HG03342 (cell line): Measurements from ENCODE around the gene SLCO2A1.
"Not testable (repeated sequence)": the region's sequence is repeated elsewhere in the genome, so short reads cannot be mapped to it uniquely, and the experiment has no call there.

Source experiments
- ATAC-seq: cut with Tn5 transposase; IDR thresholded peaks from one replicate; pipeline ENCODE4 v1.9.1; 2021; ENCODE audit warnings: mild to moderate bottlenecking, moderate library complexity; ENCODE audit not compliant: unreplicated experiment

Gene SLCO2A1

GRCh38 chr3:134029734-134030378, at the start of gene SLCO2A1:
Gene SLCO2A1 (minus strand): TSS chr3:134029925. CDS start chr3:134029802, 123 bp downstream.
- ATAC-seq: no peak

DNA sequence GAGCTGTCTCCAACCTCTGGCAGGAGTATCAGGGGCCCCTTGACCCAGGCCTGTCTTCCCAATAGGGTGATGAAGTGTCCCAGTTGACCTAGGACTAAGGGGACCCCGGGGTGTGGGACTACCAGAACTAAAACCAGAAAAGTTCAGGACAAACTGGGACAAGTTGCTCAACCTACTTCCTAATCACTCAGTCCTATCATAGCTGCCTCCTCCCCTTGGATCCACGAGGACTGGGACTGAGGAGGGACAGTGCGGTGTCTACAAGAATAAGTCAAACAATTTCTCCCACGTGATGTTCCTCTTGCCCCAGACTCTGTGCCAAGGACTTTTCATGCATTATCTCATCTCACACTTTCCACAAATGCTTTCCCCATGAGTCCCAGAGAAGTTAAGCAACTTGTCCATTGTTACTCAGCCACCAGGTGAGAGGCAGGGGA, 49.4 kb upstream of the SLCO2A1 start:
- no peak for ATAC-seq

DNA sequence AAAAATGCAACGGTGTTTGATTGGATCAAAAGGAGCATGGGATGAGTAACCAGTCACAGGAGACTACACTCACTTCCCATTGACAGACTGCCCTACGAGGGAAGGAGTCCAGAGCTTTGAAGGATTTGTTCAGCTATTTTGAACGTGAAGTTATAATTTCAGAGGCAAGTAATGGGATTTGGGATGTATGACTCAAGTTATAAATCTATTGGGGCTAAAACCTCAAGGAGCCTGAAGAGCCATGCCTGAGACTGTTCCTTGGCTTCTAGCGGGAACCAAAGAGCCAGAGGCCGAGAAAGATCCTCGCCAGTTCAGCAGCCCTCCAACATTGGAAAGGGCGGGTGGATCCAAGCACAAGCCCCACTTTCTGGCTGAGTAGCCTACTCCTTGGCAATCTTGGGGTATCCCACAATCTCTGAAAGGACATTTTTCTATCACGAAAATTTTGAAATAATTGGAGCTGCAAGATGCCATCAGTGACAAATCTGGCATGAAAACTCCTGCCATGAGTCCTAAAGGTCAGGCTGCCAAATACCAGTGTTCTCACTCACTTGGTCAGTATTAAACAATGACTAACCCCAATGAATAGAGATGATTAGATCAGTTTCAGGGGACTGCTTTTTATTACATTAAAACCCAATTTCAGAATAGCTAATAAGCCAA, 48.6 kb upstream of the SLCO2A1 start:
- ATAC-seq: no peak

DNA sequence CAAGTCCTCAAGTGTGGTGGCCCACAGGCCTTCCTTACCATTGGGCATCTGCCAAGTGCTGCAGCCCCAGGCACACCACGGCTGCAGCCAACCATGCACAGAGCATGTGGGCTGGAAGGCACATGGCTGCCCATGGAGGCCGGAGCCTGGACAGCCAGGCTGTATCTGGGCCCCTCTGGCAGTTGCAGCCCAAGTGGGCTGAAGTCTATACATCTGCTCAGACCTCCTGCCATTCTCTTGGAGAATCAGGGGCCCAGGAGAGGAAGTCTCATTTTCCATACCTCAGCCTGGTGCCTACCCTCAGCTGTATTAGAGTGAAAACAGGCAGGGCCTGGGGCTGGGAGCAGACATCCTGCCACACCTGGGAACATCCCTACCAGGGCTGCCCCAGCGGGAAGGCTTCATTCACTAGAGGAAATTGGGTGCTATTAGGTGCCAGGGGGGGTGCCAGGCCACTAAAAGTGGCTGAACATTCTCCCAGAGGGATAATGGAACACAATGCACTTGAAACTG, 48.0 kb upstream of the SLCO2A1 start:
- no peak for ATAC-seq

DNA sequence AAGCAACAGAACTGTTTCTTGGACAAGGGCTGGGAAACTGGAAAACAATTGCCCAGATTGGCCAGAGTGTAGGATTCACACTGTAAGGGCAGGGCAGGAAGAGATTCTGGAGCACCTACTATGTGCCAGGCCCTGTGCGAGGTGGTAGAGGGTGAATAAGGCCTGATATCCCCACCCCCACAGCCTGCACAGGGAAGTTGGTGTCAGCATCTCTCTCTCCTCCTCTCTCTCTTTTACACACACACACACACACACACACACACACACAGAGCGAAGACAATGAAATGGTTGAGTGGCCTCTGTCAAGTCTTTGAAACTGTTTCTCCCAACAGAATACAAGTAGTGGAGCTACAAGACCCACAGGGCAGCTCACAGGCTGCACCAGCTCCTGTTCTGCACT, 47.1 kb upstream of the SLCO2A1 start:
- no peak for ATAC-seq

- no peak for ATAC-seq
Observed at GRCh38 chr3:134075846-134076245, 46.1 kb upstream of the SLCO2A1 start.

DNA sequence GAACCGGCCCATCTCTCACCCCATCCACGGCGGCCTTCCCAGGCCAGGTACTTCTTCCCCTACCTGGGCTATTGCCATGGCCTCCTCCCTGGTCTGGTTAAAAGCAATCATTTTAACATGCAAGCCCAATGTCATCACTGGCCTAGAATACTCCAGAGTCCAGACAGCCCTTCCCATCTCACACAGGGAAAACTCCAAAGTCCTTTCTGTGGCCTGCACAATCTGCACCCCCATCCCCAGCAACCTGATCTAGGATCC, 45.8 kb upstream of the SLCO2A1 start:
- no peak for ATAC-seq

- ATAC-seq: no peak
Observed at GRCh38 chr3:134074790-134075567, 45.3 kb upstream of the SLCO2A1 start.

DNA sequence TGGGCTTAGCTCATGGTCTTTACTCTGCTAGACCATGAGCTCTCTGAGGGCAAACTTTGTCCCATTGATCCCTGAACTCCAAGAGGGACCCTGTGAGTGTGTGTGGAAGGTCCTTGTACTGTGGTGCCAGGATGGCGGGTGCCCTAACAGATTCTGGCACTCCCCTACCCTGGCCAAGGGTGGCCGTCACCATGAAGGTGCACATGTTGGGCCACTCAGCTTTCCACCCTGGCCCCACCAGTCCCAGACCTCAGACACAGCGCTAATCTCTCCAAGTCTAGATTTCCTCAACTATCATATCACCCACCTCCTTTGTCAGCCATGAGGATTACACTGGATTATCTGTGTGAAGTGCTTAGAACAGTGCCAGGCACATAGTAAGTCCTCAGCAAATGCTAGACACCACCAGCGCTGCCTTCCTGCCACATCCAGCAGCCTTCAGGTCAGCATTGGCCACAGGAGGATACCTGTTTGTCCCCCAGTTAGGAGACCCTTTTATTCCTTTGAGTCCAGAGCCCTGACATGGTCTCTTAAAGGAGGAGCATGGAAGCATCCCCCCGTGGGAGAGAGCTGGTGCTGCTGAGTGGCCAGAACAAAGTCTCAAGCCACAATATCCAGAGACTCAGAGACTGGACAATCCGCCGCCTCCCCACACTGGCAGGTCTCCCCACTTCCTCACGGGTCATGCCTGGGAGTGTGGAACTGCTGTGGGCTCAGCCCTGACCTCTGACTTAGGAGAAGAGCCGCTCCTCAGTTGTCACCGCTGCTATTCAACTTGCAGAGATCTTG, 44.5 kb upstream of the SLCO2A1 start:
- no peak for ATAC-seq

DNA sequence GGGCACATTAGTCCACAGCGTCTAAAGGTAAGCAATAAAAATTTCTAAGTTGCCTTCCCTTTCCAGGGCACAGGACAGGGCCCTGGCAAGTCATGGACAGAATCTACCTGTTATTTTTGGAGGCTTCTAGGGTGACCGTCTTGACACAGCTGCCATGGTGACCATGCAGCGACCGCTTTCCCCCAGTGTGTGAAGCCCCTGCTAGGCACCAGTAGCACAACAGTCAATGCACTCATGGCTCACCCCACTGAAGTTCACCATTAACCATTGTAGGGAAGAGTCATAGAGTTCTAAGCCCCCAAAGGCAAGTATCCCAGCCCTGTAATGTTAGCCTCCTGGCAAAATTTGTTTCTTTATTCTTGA, 43.8 kb upstream of the SLCO2A1 start:
- ATAC-seq: no peak

DNA sequence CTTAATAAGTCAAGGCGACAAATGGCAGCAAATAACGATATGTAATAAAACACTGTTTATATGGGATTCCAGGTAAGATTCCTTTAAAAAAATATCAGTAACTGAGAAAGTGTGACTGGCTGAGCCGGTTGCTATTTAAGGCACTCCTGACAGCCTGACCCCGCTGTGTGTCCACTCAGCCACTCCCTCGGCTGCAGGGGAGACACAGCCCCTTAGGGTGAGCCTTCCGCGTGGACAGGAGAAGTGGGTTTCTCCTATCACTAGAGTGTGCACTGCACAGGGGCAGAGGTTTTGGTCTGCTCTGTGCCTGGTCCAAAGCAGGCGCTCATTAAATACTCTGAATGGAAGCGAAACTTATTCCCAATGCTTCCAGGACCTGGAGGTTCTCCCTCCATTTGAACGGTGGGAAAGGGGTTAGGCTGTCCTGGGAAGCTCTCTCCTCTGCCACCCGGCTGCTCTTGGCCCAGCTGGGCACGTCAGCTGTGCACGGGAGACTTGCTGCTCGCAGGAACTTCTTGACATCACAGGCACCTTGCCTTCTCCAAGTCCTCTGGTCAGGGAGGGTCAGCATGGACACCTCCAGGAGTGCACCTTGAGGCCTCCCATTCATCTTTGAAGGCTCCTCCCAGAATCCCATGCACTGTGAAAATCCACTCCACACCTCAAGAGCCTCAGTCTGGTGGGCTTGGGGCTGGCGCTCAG, 43.3 kb upstream of the SLCO2A1 start:
- ATAC-seq: no peak

DNA sequence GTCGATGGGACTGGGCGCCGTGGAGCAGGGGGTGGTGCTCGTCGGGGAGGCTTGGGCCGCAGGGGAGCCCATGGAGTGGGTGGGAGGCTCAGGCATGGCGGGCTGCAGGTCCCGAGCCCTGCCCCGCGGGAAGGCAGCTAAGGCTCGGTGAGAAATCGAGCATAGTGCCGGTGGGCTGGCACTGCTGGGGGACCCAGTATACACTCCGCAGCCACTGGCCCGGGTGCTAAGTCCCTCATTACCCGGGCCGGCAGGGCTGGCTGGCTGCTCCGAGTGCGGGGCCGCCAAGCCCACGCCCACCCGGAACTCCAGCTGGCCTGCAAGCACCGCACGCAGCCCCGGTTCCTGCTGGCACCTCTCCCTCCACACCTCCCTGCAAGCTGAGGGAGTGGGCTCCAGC, 40.6 kb upstream of the SLCO2A1 start:
- ATAC-seq: not testable (repeated sequence)

- no peak for ATAC-seq
Observed at GRCh38 chr3:134068429-134068828, 38.7 kb upstream of the SLCO2A1 start.

- ATAC-seq: no peak
Observed at GRCh38 chr3:134067531-134068161, 37.9 kb upstream of the SLCO2A1 start.

GRCh38 chr3:134066651-134067530, 37.2 kb upstream of the SLCO2A1 start:
- no peak for ATAC-seq

DNA sequence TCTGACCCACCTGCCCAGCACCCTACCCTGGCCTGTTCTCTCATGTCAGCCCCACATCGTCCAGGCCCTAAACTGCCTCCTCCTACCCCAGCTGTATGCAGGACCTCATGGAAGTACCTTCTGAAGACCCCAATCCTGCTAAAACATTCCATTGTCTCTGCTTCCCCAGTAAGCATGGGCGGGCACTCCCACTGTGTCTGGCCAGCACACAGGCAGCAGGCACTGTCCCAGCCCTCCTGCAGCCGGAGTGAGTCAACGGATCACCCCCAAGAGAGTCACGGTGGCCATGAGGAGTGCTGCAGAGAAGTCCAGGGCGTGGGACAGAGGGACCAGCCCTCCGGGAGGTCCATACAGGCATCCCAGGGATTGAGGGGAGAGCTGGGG, 36.4 kb upstream of the SLCO2A1 start:
- ATAC-seq: no peak

DNA sequence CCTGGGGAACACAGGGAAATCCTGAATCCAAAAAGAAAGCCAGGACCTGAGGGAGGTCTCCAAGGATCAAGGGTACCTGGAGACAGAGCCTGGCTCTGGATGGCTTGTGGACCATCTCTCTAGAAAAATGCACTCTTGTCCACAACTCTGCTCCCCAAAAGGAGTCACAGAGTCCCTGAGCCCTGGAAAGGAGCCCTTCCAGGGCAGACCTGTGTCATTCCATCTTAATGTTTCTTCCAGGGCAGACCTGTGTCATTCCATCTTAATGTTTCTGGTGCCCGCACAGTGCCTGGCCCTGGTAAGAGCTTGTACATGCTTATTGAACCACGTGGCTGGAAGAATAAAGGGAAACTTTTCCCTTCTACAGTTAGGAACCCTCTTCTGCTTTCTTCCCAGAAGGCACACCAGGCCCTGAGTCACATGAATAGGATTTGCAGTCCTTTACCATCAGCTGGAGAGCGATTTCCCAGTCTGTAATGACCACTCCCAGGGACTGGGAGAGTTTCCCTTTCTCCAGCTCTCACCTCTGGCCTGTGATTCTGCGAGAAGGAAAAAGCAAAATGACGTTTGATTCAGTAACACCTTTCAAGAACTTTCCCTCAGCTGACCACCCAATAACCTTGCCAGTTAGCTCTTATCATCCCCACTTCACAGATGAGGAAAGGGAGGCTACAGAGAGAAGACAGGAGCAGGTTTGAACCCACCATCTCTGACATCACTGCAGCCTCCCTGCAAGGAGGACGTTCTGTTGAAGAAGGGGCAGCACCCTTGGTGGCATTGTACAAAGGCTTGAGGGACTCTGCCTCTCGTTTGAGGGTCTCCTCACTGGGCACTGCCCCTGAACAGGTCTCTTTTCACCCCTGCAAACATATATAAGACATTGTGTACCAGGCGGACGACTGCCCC, 35.8 kb upstream of the SLCO2A1 start:
- ATAC-seq: no peak

DNA sequence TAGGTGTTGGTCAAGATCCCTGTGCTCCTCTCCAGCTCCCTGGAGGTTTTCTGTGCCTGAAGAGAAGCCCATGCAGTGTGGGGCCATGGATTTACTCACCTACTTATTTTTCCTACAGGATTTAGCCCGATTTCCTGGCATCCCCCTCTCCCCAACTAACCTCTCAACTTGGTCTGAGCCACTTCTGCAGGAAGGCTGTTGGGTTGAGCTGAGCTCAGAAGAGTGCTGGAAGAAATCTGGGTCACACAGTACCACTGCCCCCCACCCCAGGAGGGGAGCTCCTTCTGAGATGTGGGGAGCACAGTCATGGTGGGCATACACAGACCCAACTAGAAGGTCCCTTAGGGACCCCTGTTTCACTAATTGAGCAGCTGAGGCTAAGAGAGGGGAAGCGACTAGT, 34.4 kb upstream of the SLCO2A1 start:
- no peak for ATAC-seq
